GM21529 (cell line): ENCODE measurements around the gene DRD1.
"Not testable (repeated sequence)": the region's sequence is repeated elsewhere in the genome, so short reads cannot be mapped to it uniquely, and the experiment has no call there.

Experiments used
- ATAC-seq: cut with Tn5 transposase; IDR thresholded peaks from one replicate; pipeline ENCODE4 v1.9.1; 2021; ENCODE audit not compliant: unreplicated experiment

The DRD1 gene

GRCh38 chr5:175468892-175469291 is 24.9 kb upstream of the DRD1 start:
- no peak for ATAC-seq

GRCh38 chr5:175467983-175468690 is 24.2 kb upstream of the DRD1 start:
- ATAC-seq: no peak

- ATAC-seq: no peak
Measured at GRCh38 chr5:175466700-175467318, 22.8 kb upstream of the DRD1 start.

GRCh38 chr5:175465282-175465681 is 21.3 kb upstream of the DRD1 start:
- ATAC-seq: no peak

GRCh38 chr5:175464942-175465233 is 20.9 kb upstream of the DRD1 start:
- no peak for ATAC-seq

GRCh38 chr5:175464074-175464941 is 20.3 kb upstream of the DRD1 start:
- ATAC-seq: peak; percentile 99

GRCh38 chr5:175463641-175464040 is 19.7 kb upstream of the DRD1 start:
- no peak for ATAC-seq

GRCh38 chr5:175461370-175461769 is 17.4 kb upstream of the DRD1 start:
- no peak for ATAC-seq

GRCh38 chr5:175460552-175460951 is 16.6 kb upstream of the DRD1 start:
- no peak for ATAC-seq

GRCh38 chr5:175460126-175460525 is 16.1 kb upstream of the DRD1 start:
- ATAC-seq: no peak

- peak; percentile 97 for ATAC-seq
Measured at GRCh38 chr5:175457466-175457865, 13.5 kb upstream of the DRD1 start.

- ATAC-seq: no peak
Measured at GRCh38 chr5:175456105-175456742, 12.2 kb upstream of the DRD1 start.

- not testable (repeated sequence) for ATAC-seq
Measured at GRCh38 chr5:175454338-175454737, 10.4 kb upstream of the DRD1 start.

GRCh38 chr5:175452166-175452565 is 8.2 kb upstream of the DRD1 start:
- ATAC-seq: no peak

- no peak for ATAC-seq
Measured at GRCh38 chr5:175448276-175448675, 4.3 kb upstream of the DRD1 start.

GRCh38 chr5:175447571-175447970 is 3.6 kb upstream of the DRD1 start:
- ATAC-seq: no peak

- not testable (repeated sequence) for ATAC-seq
Measured at GRCh38 chr5:175446378-175446777, 2.4 kb upstream of the DRD1 start.

GRCh38 chr5:175444905-175445456 is 999 bp upstream of the DRD1 start:
- no peak for ATAC-seq

GRCh38 chr5:175443514-175444059 is 395 bp downstream of the DRD1 start:
- no peak for ATAC-seq

GRCh38 chr5:175438234-175438857 is 5.6 kb downstream of the DRD1 start:
- no peak for ATAC-seq
